ENCODE results near the gene CELF2. TPM values are rescaled to one million over a fixed set of nuclear protein-coding genes. Genes with fewer than 3 reads are reported as not detected.

The CELF2 gene
- total RNA-seq, 1 experiment from 2014 or later, result 0.51 TPM

DNA sequence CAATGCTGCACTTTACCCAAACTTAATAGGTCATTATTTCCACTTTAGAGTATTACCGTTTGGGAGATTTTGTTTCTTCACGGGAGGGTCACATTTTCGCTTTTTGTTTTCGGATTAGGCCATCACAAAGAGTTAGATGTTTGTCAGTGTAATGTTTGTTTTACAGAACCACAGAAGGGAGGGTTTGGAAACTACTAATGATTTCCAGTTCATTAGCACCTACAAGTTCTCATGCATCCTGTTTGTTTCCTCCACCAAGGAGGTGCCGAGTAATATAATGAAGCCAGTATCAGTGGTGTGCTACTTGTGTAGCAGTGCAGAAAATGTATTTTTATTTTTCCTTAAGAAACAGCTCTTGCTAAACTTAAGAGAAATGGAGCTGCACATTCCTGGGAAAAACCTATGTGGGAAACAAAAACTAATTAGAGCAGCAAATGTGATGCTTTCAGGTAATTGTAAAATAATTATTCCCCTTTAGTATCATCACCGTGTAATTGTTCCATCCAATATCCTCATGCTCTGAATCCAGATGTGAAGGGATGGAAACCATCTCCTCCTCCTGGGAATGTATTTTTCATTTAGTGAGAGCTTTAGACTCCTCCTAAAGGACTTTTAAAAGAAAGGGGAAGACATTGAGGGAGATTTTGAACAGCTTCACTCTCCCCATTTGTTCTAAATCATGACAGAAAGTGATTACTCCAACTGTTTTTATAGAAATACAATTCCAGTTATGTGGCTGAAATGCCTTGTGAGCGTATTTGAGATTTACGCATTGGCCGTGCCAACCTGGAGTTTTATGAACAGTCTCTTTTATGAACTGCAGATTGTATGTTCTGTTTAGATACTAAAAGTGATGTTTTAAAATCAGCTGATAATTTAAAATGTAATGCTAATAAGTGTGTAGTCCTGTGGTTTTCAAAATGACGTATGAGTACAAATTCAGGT is 5.6 kb downstream of the CELF2 start:
- DNase-seq (ENCODE audit: low read depth), result no peak

DNA sequence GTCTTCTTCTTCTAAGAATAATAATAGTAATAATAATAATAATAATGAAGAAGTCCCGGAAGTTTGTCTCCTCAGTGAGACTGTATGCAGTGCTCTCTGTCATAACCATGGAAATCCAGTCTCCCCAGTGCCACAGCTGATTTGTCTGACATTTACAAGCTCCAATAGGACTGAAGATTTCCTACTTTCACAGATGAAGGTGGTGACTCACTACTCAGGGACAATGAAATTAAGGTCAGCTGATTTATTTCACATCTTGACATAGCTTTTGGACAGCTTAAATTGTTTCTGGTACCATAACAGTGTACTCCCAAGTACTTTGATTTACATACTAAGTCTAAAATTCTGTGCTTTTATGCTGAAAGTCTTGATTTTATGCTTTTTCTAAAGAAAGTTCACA is 6.9 kb downstream of the CELF2 start:
- DNase-seq (ENCODE audit: low read depth), result no peak

DNA sequence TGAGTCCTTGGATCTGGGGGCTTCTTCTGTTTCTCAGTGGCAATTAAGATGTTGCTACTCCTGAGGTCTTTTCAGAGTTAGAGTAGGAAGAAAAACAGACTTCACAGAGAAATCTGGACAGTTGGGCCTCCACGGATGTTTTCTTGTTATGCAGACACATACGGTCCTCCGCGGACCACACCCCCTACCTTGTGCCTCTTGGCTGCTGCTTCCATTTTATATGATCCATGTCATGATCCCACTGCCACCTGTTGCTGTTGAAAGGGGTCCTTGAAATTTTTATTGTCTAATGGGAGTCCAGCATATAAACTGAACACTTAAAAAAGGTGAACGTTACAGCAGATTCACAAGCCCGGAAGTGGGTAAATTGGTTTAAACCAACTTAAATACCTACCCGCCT is 8.3 kb downstream of the CELF2 start:
- DNase-seq (ENCODE audit: low read depth), result no peak

DNA sequence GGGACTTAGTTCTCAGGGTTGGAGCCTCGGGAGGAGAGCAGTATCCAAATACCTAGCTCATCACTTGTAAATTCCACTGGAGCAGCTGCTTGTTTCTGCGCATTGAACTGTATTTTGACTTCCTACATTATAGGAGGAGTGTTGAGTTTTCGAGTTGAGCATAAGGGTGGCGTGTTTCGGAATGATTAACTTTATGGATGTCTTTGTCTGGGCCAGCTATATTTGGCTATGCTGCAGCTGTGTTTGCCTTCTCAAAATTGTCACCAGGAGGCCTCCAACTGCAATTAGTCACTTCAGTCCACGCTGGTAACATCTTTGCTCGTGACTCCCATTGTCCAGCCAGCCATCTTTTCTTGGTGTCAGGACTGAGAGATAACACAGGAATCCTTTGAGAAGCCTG is 9.1 kb downstream of the CELF2 start:
- no peak for DNase-seq (ENCODE audit: low read depth)

DNA sequence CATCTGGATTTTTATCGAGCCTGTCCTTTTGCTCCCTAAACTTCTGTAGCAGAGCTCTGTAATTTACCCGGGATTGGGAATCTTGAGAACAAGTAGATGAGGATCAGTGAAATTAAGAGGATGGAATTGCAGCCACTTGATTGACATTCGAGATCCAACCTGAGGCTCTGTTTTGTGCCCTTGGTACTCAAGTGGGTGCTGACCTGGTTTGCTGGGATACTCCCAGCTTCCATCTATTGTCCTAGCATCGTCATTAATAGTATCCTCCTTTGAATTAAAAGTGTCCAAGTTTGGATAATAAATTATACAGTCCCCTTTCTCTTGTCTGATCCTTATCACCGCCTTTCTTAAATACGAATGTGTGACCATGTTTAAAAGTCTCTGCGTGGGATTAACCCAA is 17.1 kb downstream of the CELF2 start:
- DNase-seq (ENCODE audit: low read depth), result no peak

DNA sequence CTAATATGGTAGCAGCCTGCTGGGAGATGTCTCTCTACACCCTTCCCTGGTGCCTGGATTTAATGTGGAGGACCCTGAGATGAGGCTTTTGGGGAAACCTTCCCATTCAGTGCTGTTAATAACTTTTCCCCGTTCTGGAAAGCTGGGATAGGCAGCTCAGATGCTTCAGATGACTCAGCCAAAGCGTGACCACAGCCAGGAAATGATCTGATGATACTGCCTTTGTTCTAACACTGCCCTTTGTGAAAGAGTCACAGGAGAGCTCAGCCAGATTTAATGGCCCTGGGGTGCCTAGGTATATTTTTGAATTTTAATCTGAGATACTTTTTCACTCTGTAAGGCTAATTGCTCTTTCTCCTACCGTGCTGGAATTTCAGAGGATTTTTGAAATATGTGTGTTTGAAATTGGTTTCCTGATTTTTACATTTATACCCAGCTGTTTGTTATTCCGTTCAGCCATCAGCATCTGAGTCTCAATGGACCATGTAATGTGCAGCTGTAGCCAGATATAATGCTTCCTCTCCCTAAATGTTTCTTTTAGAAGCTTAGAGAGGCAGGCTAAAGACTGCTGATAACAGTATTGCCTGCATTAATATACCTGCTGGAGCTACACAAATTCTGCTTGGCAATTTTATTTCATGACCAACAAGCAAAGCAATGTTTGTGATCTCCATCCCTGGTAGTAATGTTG is 17.8 kb downstream of the CELF2 start:
- DNase-seq (ENCODE audit: low read depth), result peak; percentile 76

DNA sequence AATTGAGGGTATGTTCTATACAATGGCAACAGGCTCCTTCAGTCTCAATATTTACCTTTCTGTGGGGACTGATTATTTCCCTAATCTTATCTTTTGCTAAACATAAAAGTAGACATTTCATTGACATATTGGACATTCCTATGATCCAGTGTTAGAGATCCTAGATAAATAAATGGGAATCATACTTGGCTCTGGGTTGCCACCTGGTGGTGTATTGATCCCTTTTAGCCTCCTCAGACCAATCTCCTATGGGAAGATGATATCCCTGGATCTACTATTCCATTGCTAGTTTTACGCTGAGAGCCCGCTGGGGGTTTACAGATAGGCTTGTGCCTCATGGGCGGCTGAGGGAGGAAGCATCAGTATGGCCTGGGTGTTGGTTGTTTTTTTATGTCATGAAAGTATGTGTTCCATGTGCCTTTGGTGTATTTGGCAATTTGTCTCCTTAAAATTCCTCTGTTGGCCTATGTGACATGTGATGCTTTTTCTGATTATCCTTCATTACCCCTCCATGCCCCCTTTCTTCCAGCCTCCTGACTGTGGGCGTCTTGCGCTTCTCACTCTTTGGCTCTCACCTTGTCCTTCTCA is 18.8 kb downstream of the CELF2 start:
- DNase-seq (ENCODE audit: low read depth), result peak; percentile 23

DNA sequence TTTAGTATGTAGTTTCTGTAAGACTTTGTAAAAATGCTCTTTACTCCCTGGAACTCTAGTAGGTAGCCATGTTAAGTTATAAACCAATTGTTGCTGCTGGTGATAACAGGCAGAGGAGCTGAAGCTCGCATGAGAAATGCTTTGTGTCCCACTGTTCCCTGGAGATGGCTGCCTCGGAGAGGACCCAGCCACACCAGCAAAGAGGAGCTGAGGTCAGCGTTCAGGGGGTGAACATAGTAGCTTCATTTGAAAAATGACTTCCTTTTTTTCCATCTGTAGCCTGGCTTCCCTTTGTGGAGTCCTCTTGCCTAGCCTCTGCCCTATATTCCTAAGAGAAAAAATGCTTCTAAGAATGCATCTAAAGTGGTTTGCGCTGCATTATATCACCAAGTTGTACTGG is 20.3 kb downstream of the CELF2 start:
- no peak for DNase-seq (ENCODE audit: low read depth)

DNA sequence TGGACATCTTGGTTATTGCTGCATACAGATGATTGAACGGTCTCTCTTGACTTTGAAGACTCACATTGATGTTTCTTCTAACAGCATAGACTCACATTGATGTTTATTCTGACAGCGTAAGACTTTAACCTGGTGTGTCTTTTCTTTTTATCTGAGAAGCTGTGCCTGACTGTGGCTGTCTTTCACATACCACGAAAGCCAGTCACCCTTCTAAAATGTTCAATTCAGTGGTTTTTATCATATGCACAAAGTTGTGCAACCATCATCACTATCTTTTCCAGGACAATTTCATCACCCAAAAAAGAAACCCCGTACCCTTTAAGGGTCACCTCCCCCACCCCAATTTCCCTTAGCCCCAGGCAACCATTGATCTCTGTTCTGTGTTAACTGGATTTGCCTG is 24.7 kb downstream of the CELF2 start:
- no peak for DNase-seq (ENCODE audit: low read depth)

DNA sequence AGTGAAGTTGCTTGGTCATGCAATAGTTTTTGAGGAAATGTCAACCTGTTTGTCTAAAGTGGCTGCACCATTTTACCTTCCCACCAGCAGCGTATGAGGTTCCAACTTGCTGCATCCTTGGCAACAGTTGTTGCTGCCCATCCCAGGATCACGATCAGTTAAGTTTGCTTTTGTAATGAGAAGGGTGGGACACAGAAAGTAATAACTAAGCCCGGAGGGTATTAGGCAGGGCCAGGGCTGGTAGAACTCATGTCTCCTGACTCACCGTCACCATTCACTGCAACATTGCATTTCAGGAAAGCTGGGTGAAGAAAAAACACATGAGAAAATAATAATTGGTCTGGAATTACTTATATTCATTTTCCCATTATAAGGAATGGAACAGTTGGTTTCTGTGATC is 25.4 kb downstream of the CELF2 start:
- no peak for DNase-seq (ENCODE audit: low read depth)

DNA sequence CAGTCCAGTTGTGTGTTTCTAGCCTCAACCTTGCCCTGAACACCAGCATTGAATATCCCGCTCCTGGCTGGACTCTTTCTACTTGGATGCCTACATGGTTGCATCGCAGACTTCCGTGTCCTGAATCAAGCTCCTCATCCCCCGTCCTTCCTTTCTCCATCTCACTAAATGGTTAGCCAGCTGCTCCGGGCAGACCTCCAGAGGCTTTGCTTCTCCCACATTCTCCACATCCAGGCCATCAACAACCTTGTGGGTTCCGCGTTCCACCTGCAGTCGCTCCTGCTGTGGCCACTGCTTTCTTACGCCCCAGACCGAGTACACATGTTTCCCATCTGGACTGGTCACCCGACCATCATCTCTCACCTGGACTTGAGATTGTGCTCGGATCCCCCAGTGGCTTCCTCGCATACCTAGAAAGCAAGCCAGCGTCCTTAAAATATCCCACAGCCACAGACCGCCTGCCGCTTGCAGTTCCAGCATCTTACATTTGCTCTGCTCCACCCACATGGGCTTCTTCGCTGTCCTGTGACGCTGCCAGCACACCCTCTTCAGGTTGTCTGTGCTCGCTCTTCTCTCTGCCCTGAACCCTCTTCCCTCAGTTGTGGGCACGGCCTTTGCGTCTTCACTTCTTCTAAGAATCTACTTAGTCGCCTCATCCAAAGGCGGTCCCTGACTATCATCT is 25.9 kb downstream of the CELF2 start:
- no peak for DNase-seq (ENCODE audit: low read depth)

DNA sequence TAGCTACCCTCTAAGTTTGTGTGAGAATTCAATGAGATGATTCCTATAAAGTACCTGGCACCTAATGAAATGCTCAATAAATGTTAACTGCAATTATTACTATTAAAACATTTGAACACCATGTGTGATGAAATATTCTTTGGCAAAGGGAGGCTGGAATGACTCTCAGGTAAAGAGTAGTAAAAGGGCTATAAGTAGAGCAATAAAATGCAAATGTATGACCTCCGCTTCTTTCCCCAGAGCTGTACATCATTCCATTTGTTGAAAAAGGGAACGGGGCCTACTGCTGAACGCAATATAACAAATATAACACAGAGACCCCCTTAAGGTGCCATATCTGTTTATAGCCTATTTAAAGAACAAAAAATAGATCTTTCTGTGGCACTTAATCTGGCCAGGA is 27.8 kb downstream of the CELF2 start:
- DNase-seq (ENCODE audit: low read depth), result no peak

DNA sequence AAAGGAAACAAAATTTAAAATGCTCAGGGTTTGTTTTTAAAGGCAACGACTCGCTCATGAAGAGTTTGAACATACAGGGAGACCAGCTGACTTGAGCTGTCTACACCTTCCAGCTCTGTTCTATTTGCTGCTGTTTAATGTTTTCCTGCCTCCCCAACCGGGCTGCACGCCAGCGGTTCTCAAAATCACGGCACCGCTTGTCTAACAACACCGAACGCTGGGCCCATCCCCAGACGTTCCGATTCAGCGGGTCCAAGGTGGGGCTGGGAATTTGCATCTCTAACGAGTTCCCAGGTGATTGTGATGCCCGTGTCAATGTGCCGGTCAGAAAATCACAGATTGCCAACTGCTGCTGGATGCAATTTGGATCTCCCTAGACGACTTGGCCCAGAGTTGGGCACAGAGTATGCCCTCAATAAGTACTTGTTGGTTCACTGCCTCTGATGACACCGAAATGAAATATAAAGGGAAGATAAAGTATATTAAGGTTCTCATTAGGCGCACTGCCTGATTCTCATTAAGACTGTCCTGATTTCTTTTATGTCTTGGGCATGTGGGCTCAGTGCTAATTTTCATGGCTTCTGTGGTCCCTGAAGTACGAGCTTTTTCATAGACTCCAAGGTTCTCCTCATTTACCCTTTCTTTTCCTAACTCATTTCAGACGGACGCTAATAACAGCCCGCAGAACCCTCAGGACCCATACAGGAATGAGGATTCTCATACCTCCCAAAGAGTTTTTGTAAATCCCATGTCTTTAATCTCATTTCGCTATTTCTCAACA is 28.5 kb downstream of the CELF2 start:
- DNase-seq (ENCODE audit: low read depth), result no peak

DNA sequence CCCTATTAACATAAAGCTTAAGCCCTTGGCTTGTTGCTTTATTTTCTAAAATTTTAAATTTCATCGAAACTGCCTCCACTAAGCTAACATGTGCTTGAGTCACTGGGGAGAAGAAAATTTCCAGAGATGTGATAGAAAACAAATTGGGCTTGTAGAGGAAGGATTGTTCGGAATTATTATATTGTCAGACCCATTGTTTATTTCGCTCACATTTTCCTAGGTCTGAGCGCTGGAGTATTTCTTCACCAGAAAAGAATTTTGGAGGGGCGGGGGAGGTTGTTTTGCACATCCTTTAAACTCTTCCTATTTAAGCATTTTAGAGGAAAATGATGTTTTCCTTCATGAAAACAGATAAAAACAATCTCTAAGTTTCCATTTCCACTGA is 29.1 kb downstream of the CELF2 start:
- DNase-seq (ENCODE audit: low read depth), result no peak

DNA sequence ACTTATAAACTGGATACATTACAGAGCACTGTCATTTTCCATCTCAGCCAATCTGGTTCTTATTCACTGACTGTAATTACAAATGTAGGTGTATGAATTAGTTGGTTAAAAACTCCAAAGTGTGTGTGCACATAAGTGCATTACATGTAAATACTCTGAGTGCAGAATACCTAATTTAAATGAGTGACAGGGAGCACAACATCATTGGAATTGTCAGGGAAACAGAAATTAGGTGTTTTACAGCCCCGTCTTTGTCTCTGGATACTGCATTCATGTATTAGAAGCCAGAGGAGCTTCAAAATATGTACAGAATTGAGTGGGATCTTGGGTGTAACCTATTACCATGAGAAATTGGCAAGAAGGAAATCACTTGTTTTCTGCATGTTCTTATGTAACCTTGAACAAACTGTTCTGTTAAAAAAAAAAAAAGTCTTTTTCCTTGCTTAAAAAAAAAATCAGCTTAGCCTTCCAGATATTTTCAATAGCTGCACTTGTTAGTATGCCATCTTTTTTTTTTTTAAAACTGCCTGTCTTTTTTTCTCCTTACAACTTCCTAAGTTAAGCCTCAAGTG is 31.1 kb downstream of the CELF2 start:
- DNase-seq (ENCODE audit: low read depth), result no peak

DNA sequence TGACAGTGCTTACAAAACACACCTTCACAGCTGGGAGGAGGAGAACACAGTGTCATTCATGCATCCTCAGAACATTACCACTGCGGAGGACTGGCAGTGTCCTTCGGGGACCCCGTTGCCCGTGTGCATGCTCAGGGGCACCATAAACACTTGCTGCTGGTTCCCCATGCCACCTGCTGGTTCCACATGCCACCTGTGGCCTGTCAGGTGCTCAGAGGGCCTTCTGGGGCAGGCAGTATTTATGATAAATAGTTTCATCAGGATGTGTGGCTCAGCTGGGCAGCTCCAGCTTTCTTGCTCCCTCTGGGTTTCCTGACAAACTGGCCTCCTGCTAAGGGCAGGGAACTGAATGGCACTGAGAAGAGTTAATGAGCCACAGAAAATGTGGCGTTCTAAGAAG is 32.1 kb downstream of the CELF2 start:
- DNase-seq (ENCODE audit: low read depth), result no peak

DNA sequence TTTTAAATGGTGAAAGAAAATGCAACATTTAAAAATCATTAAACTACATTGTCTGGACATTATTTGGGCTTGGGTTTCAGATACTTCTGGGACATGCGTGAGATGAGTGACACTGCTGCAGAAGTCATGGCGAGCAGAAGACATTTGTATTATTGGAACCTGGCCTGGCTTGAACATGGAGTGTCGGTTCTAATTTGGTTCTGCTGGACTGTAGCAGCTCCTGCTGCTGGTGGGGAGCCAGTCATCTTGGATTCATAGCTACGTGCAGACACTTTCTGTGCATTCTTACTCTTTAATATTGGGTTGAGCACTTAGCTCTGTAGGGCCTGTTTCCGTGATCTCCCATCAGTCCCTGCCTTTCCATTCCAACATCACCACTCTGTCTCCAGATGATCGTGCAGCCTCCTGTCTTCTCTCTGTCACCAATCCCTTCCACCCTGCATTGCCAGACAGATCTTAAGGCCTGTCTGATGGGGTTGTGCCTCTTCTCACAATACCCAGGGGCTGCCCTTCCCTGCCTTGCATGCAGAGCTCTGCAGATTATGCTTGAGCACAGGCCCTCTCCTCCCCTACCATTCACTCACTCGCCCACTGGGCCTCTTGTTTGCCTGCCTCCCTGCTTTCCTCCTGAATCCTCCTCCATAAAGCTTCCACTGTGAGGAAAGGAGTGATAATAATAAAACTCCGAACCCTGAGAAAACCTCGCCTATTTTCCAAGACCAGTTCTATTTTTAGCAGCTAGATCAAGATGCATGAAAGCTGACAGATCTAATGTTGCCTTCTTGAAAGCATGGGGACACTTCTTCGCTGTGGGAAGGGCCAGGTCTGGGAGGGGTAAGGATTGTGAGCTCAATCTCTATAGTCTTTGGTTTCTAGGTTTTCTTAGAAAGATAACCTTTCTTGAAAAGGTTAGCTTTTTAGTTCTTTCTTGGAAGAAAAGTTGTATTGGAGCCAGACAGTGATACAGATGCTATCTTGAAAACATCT is 32.9 kb downstream of the CELF2 start:
- no peak for DNase-seq (ENCODE audit: low read depth)

DNA sequence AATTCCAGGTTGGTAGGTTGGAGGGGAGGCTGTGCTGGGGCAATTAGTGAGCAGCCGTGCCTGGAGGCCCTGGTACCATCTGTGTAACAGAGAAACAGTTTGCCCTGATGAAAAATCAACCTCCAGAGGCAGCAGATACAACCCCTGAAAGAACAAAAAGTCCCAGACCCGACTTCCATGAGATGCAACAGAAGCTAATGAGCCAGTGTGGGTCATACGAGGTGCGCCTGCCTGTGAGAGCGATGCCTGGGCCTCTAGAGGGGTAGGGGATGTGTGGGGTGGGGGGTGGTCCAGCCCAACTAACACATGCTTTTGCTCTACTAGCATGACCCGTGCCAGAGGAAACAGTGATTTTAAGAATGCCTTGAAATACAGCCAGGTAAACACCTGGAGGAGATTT is 39.3 kb downstream of the CELF2 start:
- no peak for DNase-seq (ENCODE audit: low read depth)

DNA sequence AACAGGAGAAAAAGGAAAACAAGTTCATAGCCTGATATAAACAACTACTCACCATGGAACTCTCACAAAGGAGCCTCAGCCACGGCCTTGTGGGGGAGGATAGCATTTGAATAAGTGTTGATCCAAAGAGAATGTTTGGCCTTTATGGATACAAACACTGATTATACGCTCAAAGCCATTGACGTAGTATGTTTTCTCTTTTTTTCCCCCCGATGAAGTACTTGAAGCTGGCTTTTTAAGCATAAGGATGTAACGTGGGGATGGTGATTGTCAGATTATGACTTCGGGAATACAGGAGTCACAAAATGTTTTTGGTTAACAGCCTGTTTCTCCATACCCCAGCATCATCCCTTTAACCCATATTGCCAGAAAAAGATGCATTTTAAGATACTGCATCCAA is 39.8 kb downstream of the CELF2 start:
- DNase-seq (ENCODE audit: low read depth), result no peak

DNA sequence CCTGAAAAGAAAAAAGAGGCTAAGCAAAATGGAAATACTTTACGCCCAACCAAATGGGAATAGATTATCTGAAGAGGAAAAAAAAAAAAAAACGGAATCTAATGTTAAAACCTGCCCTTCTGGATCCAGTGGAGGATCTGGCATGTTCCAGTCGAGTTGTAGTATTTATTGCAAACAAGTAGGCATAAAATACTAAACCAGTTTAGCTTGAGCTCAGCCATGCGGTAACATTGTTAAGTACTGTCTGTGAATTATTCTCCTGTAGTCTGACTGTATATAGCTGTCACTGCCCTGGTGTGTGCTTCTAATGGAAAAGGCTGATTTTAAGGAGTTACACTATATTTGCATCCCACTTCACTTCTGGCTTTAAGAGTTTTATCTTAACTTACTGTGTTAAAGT is 40.3 kb downstream of the CELF2 start:
- DNase-seq (ENCODE audit: low read depth), result no peak

Measured in Daoy (cell line).